ENCODE results near the gene CAMK1D. TPM values are rescaled to one million over a fixed set of nuclear protein-coding genes. Genes with fewer than 3 reads are reported as not detected.
"Not testable (repeated sequence)": the region's sequence is repeated elsewhere in the genome, so short reads cannot be mapped to it uniquely, and the experiment has no call there.

CAMK1D gene
- total and polyA plus RNA-seq, 2 of the 8 experiments (the other 6 are each of a cell fraction or from before 2014, with no cell fraction given), result 3.5 to 10.6 TPM

GRCh38 chr10:12810046-12810445 lies 460.7 kb downstream of the CAMK1D start:
- H3K18ac ChIP-seq (ENCODE audit: extremely low read depth, low read length); FAIRE-seq; H4K20me1 ChIP-seq (replicated peaks in 1 of 2; ENCODE audit: control insufficient read depth in 1 of 2, insufficient read depth in 2 of 2, low read length in 2 of 2); H2AK5ac ChIP-seq (ENCODE audit: low read depth, low read length); H3K4me1 ChIP-seq (replicated peaks in 1 of 4; ENCODE audit: control insufficient read depth in 3 of 4, insufficient read depth in 4 of 4, low read length in 3 of 4); H3K79me2 ChIP-seq (ENCODE audit: control insufficient read depth in 1 of 2, insufficient read depth in 2 of 2, low read length in 2 of 2); H2BK5ac ChIP-seq (ENCODE audit: low read depth, low read length); H2AFZ ChIP-seq (ENCODE audit: low read length); H3K9me3 ChIP-seq (ENCODE audit: insufficient read depth in 2 of 2, low read depth in 1 of 2, low read length in 1 of 2); H3K79me1 ChIP-seq (ENCODE audit: low read depth, low read length); H3K36me3 ChIP-seq (ENCODE audit: control insufficient read depth in 2 of 4, insufficient read depth in 4 of 4, low read length in 3 of 4); DNase-seq (ENCODE audit: low read depth in 1 of 2, low spot score in 2 of 2); H4K5ac ChIP-seq (ENCODE audit: insufficient read length, low read depth, low read length); H3K4ac ChIP-seq (replicated peaks; ENCODE audit: insufficient read length, low read depth, low read length); H2BK12ac ChIP-seq (ENCODE audit: low read depth, low read length); H2BK15ac ChIP-seq (ENCODE audit: low read length); H4K91ac ChIP-seq (replicated peaks; ENCODE audit: insufficient read length, low read length); H3K23ac ChIP-seq (ENCODE audit: insufficient read length); H3K27ac ChIP-seq (ENCODE audit: low read depth, low read length); H3K4me3 ChIP-seq (ENCODE audit: extremely low read depth in 1 of 4, insufficient read depth in 2 of 4, low read depth in 3 of 4, low read length in 4 of 4); H4K8ac ChIP-seq (ENCODE audit: extremely low read depth, insufficient read depth, low read length); H3K14ac ChIP-seq (ENCODE audit: insufficient read length); H3K56ac ChIP-seq (replicated peaks; ENCODE audit: insufficient read length, low read depth, low read length); H2BK120ac ChIP-seq (replicated peaks; ENCODE audit: low read depth, low read length); H3K27me3 ChIP-seq (replicated peaks in 1 of 4; ENCODE audit: control insufficient read depth in 3 of 4, extremely low read depth in 1 of 4, insufficient read depth in 3 of 4, low read length in 3 of 4); H3K4me2 ChIP-seq (ENCODE audit: insufficient read depth in 1 of 2, low read depth in 2 of 2, low read length in 2 of 2); H3K23me2 ChIP-seq (ENCODE audit: low read depth, low read length); POLR2A ChIA-PET (ENCODE audit: partially characterized antibody); H2BK20ac ChIP-seq (ENCODE audit: low read length); H3K9ac ChIP-seq (replicated peaks in 1 of 4; ENCODE audit: extremely low read depth in 1 of 4, low read depth in 3 of 4, low read length in 3 of 4): not testable (repeated sequence)
- peak in 1 of 3 experiments; percentile 15; a peak in 1 of 4 replicates for TF ChIP-seq CTCF (IDR thresholded peaks at IDR 0.05; ENCODE audit: control extremely low read depth in 1 of 3, insufficient read depth in 1 of 3, low read depth in 1 of 3, low read length in 3 of 3)
- WGBS, 2 experiments (ENCODE audit: extremely low coverage in 1 of 2, insufficient coverage in 1 of 2, insufficient read length in 1 of 2, insufficient replicate concordance in 2 of 2, low coverage in 1 of 2, low lambda C conversion rate in 2 of 2, missing lambda C conversion rate in 1 of 2), result 94% methylated on average over 5 of the region's 6 CpGs; no CpG with 5 or more reads in 1 of the 2 experiments
- CTCF ChIA-PET (ENCODE audit: partially characterized antibody), result interaction anchor here (0.6 to 6.0 kb wide), 30 partner anchors 8 to 404 kb away, joined by 3 to 29 read pairs (median 4); no protein-coding TSS in a partner anchor

All from H1 (cell line).